ENCODE data around the gene CHRNE. TPM values are rescaled to one million over a fixed set of nuclear protein-coding genes. Genes with fewer than 3 reads are reported as not detected.
A peak's percentile ranks its signal among the peaks of the same experiment; 100 is the strongest.

The CHRNE gene
- total and polyA plus RNA-seq, 2 of the 13 experiments (the other 11 are each of a cell fraction or from before 2014, with no cell fraction given), result 0.53 to 0.59 TPM

DNA sequence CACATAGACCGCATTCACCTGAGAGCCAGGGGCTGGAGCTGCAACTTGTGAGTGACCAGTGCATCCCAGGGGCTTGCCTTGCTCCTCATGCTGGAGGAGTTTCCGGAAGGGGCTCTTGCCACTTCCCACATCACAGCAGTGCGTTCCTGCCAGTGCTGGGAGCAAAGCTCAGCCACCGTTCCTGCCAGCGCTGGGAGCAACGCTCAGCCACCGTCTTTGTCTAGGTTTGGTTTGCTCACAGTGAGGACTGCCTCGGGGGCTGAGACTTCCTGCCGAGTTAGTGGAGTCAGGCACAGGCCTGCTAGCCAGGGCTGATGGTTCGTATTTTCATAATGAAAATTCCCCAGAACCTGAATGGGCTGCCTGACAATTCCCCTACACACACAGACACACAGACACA, 5.4 kb upstream of the CHRNE start (continued):
- no peak for TF ChIP-seq ZSCAN21 (CRISPR knock-in tag; IDR thresholded peaks at IDR 0.05; ENCODE audit: borderline replicate concordance)
- TF ChIP-seq, protein P1, sequence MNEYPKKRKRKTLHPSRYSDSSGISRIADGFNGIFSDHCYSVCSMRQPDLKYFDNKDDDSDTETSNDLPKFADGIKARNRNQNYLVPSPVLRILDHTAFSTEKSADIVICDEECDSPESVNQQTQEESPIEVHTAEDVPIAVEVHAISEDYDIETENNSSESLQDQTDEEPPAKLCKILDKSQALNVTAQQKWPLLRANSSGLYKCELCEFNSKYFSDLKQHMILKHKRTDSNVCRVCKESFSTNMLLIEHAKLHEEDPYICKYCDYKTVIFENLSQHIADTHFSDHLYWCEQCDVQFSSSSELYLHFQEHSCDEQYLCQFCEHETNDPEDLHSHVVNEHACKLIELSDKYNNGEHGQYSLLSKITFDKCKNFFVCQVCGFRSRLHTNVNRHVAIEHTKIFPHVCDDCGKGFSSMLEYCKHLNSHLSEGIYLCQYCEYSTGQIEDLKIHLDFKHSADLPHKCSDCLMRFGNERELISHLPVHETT (CRISPR knock-in tag; conservative IDR thresholded peaks at IDR 0.05), result 0 out of 2 replicates have a peak, but pooled peaks have one; percentile 36
- TF ChIP-seq CREM (IDR thresholded peaks at IDR 0.05), result no peak
- no peak for TF ChIP-seq CREM (CRISPR knock-in tag; IDR thresholded peaks at IDR 0.05)
- no peak for TF ChIP-seq FOXC1 (CRISPR knock-in tag; IDR thresholded peaks at IDR 0.05; ENCODE audit: borderline replicate concordance)
- TF ChIP-seq, protein P2, sequence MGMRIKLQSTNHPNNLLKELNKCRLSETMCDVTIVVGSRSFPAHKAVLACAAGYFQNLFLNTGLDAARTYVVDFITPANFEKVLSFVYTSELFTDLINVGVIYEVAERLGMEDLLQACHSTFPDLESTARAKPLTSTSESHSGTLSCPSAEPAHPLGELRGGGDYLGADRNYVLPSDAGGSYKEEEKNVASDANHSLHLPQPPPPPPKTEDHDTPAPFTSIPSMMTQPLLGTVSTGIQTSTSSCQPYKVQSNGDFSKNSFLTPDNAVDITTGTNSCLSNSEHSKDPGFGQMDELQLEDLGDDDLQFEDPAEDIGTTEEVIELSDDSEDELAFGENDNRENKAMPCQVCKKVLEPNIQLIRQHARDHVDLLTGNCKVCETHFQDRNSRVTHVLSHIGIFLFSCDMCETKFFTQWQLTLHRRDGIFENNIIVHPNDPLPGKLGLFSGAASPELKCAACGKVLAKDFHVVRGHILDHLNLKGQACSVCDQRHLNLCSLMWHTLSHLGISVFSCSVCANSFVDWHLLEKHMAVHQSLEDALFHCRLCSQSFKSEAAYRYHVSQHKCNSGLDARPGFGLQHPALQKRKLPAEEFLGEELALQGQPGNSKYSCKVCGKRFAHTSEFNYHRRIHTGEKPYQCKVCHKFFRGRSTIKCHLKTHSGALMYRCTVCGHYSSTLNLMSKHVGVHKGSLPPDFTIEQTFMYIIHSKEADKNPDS (CRISPR knock-in tag; IDR thresholded peaks at IDR 0.05), result no peak
- no peak for TF ChIP-seq ZNF446 (CRISPR knock-in tag; IDR thresholded peaks at IDR 0.05)
- TF ChIP-seq, protein P3, sequence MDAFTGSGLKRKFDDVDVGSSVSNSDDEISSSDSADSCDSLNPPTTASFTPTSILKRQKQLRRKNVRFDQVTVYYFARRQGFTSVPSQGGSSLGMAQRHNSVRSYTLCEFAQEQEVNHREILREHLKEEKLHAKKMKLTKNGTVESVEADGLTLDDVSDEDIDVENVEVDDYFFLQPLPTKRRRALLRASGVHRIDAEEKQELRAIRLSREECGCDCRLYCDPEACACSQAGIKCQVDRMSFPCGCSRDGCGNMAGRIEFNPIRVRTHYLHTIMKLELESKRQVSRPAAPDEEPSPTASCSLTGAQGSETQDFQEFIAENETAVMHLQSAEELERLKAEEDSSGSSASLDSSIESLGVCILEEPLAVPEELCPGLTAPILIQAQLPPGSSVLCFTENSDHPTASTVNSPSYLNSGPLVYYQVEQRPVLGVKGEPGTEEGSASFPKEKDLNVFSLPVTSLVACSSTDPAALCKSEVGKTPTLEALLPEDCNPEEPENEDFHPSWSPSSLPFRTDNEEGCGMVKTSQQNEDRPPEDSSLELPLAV (CRISPR knock-in tag; conservative IDR thresholded peaks at IDR 0.05; ENCODE audit: low read depth), result no peak
- TF ChIP-seq ELF3 (CRISPR knock-in tag; IDR thresholded peaks at IDR 0.05), result peak; percentile 84
- TF ChIP-seq SOX6 (IDR thresholded peaks at IDR 0.05), result no peak
- TF ChIP-seq SOX6 (CRISPR knock-in tag; IDR thresholded peaks at IDR 0.05), result no peak
- TF ChIP-seq LCORL (IDR thresholded peaks at IDR 0.05), result no peak
- no peak for TF ChIP-seq LCORL (CRISPR knock-in tag; IDR thresholded peaks at IDR 0.05)
- TF ChIP-seq MXI1 (IDR thresholded peaks at IDR 0.05; ENCODE audit: borderline replicate concordance, low read depth, low read length), result peak; percentile 39; the same call in 1 of the 3 replicates
- peak; percentile 85 for TF ChIP-seq ELF1 (CRISPR knock-in tag; IDR thresholded peaks at IDR 0.05)
- TF ChIP-seq ZNF460 (CRISPR knock-in tag; IDR thresholded peaks at IDR 0.05; ENCODE audit: borderline replicate concordance), result no peak
- TF ChIP-seq, protein P4, sequence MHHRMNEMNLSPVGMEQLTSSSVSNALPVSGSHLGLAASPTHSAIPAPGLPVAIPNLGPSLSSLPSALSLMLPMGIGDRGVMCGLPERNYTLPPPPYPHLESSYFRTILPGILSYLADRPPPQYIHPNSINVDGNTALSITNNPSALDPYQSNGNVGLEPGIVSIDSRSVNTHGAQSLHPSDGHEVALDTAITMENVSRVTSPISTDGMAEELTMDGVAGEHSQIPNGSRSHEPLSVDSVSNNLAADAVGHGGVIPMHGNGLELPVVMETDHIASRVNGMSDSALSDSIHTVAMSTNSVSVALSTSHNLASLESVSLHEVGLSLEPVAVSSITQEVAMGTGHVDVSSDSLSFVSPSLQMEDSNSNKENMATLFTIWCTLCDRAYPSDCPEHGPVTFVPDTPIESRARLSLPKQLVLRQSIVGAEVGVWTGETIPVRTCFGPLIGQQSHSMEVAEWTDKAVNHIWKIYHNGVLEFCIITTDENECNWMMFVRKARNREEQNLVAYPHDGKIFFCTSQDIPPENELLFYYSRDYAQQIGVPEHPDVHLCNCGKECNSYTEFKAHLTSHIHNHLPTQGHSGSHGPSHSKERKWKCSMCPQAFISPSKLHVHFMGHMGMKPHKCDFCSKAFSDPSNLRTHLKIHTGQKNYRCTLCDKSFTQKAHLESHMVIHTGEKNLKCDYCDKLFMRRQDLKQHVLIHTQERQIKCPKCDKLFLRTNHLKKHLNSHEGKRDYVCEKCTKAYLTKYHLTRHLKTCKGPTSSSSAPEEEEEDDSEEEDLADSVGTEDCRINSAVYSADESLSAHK (CRISPR knock-in tag; IDR thresholded peaks at IDR 0.05; ENCODE audit: borderline replicate concordance), result no peak
- no peak; the same call in none of the 2 replicates for TF ChIP-seq ZFX (CRISPR knock-in tag; IDR thresholded peaks at IDR 0.05; ENCODE audit: low read depth)
- no peak for TF ChIP-seq HOXA9 (CRISPR knock-in tag; IDR thresholded peaks at IDR 0.05; ENCODE audit: borderline replicate concordance)
- no peak for TF ChIP-seq MATR3 (CRISPR knock-in tag; IDR thresholded peaks at IDR 0.05)
